GM12878 (cell line): Measurements from ENCODE around the gene OR51E2. TPM values are rescaled to one million over a fixed set of nuclear protein-coding genes. Genes with fewer than 3 reads are reported as not detected.

Source experiments
- ATAC-seq: fragments of 200-7000 bp; cut with Tn5 transposase; 3 replicates; pipeline ENCODE4 v1.9.1; 2020; ENCODE audit warnings: mild to moderate bottlenecking, moderate library complexity
- BruUV-seq: library from RNA; stranded (reverse); fragments of 400-500 nt; replicated peaks from 2 replicates; lab custom pipeline; 2021; lab: Mats Ljungman, UMichigan
- CTCF ChIA-PET: fragments of 300-600 bp; sonication (Branson Sonifier 250); formaldehyde crosslinking; extraction: SDS; loops from one replicate; lab custom pipeline; 2021; ENCODE audit warnings: inconsistent platforms; lab: Yijun Ruan, JAX
- POLR2A ChIA-PET: fragments of 350-600 bp; formaldehyde crosslinking; extraction: SDS; loops from one replicate; lab custom pipeline; 2021; ENCODE audit warnings: inconsistent platforms; lab: Charles Lee
- RAD21 ChIA-PET: fragments of 300-600 bp; sonication (Branson Sonifier 250); formaldehyde crosslinking; loops from one replicate; lab custom pipeline; 2023; ENCODE audit warnings: antibody characterized with exemption; ENCODE audit not compliant: unreplicated experiment; lab: Charles Lee
- SMC1A ChIA-PET: fragments of 300-600 bp; sonication (Branson Sonifier 250); formaldehyde crosslinking; loops from one replicate; lab custom pipeline; 2023; ENCODE audit not compliant: unreplicated experiment, uncharacterized antibody; lab: Charles Lee
- DNase-seq: peaks from one replicate; pipeline ENCODE4 v3.0.0-alpha.2; 2011; ENCODE audit warnings: low read depth, low spot score
- FAIRE-seq: peaks from 3 replicates; lab custom pipeline; 2011; peaks lifted over from hg19 to GRCh38; lab: Jason Lieb, UNC
- H2AFZ ChIP-seq: 2 replicates; pipeline ENCODE4 v1.6.0; 2011; ENCODE audit warnings: low read depth, low read length, control low read depth; ENCODE audit not compliant: control insufficient read depth
- H3K27ac ChIP-seq: 2 replicates; pipeline ENCODE4 v1.5.1; 2011; ENCODE audit warnings: control low read depth; ENCODE audit not compliant: control insufficient read depth, insufficient read depth
- H3K27me3 ChIP-seq, 2 experiments: replicated peaks in 1 of 2; 2 replicates each; pipeline versions ENCODE4 v1.6.0 to v1.6.1; 2011; ENCODE audit warnings: low read length in 1 of 2; ENCODE audit not compliant: control insufficient read depth in 2 of 2, insufficient read depth in 2 of 2
- H3K36me3 ChIP-seq, 2 experiments: 2 replicates each; pipeline ENCODE4 v1.5.1; 2011; ENCODE audit warnings: low read length in 1 of 2; ENCODE audit not compliant: control insufficient read depth in 2 of 2, insufficient read depth in 2 of 2
- H3K4me1 ChIP-seq: 2 replicates; pipeline ENCODE4 v1.6.1; 2011; ENCODE audit warnings: mild to moderate bottlenecking, low read length, moderate library complexity, mixed read lengths; ENCODE audit not compliant: control insufficient read depth, insufficient read depth
- H3K4me2 ChIP-seq: 2 replicates; pipeline ENCODE4 v1.6.0; 2011; ENCODE audit warnings: control low read depth; ENCODE audit not compliant: control insufficient read depth, insufficient read depth
- H3K4me3 ChIP-seq: fragments of 200-600 bp; sonication (generic); 2 replicates; pipeline ENCODE4 v1.5.1; 2016
- H3K79me2 ChIP-seq: 2 replicates; pipeline ENCODE4 v1.6.0; 2011; ENCODE audit warnings: low read length; ENCODE audit not compliant: control insufficient read depth, insufficient read depth
- H3K9ac ChIP-seq: 2 replicates; pipeline ENCODE4 v1.8.0; 2011; ENCODE audit warnings: low read length, control low read depth, mixed read lengths; ENCODE audit not compliant: control insufficient read depth, insufficient read depth
- H3K9me3 ChIP-seq: replicated peaks from 3 replicates; pipeline ENCODE4 v1.5.1; 2011; ENCODE audit warnings: mild to moderate bottlenecking, low read length; ENCODE audit not compliant: control insufficient read depth, insufficient read depth
- H4K20me1 ChIP-seq: 2 replicates; pipeline ENCODE4 v1.6.0; 2011; ENCODE audit not compliant: control insufficient read depth, insufficient read depth
- ATF3 ChIP-seq: IDR thresholded peaks from 2 replicates; pipeline ENCODE4 v1.6.1; 2011; ENCODE audit warnings: low read depth, mild to moderate bottlenecking, low read length, moderate library complexity, borderline replicate concordance; ENCODE audit errors: extremely low read depth
- ATF7 ChIP-seq: fragments of 450-650 bp; IDR thresholded peaks from 2 replicates; pipeline ENCODE4 v1.6.1; 2016; ENCODE audit warnings: low read depth, mild to moderate bottlenecking
- BRCA1 ChIP-seq: IDR thresholded peaks from 2 replicates; pipeline ENCODE4 v1.6.1; 2011; ENCODE audit warnings: low read depth, low read length, improper control_type of control experiment
- CEBPB ChIP-seq, 2 experiments: fragments of 150-350 bp in 1 of 2; IDR thresholded peaks; 2 replicates each; pipeline ENCODE4 v1.6.1; 2012 to 2014; ENCODE audit warnings: low read depth in 2 of 2, low read length in 2 of 2, borderline replicate concordance in 1 of 2, inconsistent platforms in 1 of 2
- EGR1 ChIP-seq, 2 experiments: IDR thresholded peaks; 1 replicate in 1 of 2; 2 replicates in 1 of 2; pipeline ENCODE4 v1.6.1; 2011 to 2012; ENCODE audit warnings: low read depth in 2 of 2, low read length in 2 of 2, borderline replicate concordance in 1 of 2, mild to moderate bottlenecking in 1 of 2, moderate library complexity in 1 of 2
- EP300 ChIP-seq, 2 experiments: fragments of 150-350 bp in 1 of 2; IDR thresholded peaks; 2 replicates each; pipeline ENCODE4 v1.6.1; 2011 to 2012; ENCODE audit warnings: low read depth in 2 of 2, low read length in 2 of 2, borderline replicate concordance in 1 of 2, improper control_type of control experiment in 1 of 2, inconsistent platforms in 1 of 2; ENCODE audit not compliant: control insufficient read depth in 1 of 2
- HDAC6 ChIP-seq: fragments of 200-600 bp; sonication (generic); IDR thresholded peaks from one replicate; pipeline ENCODE4 v1.8.0; 2017; ENCODE audit warnings: antibody characterized with exemption; ENCODE audit not compliant: unreplicated experiment
- IKZF1 ChIP-seq: fragments of 450-650 bp; conservative IDR thresholded peaks from 2 replicates; pipeline ENCODE4 v1.6.1; 2017; ENCODE audit warnings: antibody characterized with exemption, mild to moderate bottlenecking
- IRF3 ChIP-seq: fragments of 450-650 bp; IDR thresholded peaks from 2 replicates; pipeline ENCODE4 v1.6.1; 2014; ENCODE audit warnings: mild to moderate bottlenecking
- MTA2 ChIP-seq: fragments of 450-650 bp; IDR thresholded peaks from 2 replicates; pipeline ENCODE4 v1.6.1; 2016; ENCODE audit warnings: low read depth, mild to moderate bottlenecking, moderate library complexity
- MTA3 ChIP-seq: IDR thresholded peaks from 2 replicates; pipeline ENCODE4 v1.6.1; 2012; ENCODE audit warnings: low read length, inconsistent platforms, borderline replicate concordance
- MYC ChIP-seq: IDR thresholded peaks from 2 replicates; pipeline ENCODE4 v1.6.1; 2011; ENCODE audit warnings: mild to moderate bottlenecking, low read length, moderate library complexity, inconsistent platforms; ENCODE audit not compliant: insufficient read depth, insufficient replicate concordance, insufficient read length, severe bottlenecking
- NFYB ChIP-seq: IDR thresholded peaks from 2 replicates; pipeline ENCODE4 v1.6.1; 2011; ENCODE audit warnings: low read depth, mild to moderate bottlenecking, low read length, improper control_type of control experiment, moderate library complexity; ENCODE audit not compliant: insufficient read depth
- SREBF2 ChIP-seq: IDR thresholded peaks from 2 replicates; pipeline ENCODE4 v1.6.1; 2012; ENCODE audit warnings: mild to moderate bottlenecking, low read length
- ZNF274 ChIP-seq: IDR thresholded peaks from one replicate; pipeline ENCODE4 v1.8.0; 2011; ENCODE audit not compliant: insufficient read length, insufficient read depth
- WGBS: methylation state at CpG from one replicate; pipeline ENCODE4 v1.1.6; 2016; ENCODE audit warnings: low lambda C conversion rate; ENCODE audit not compliant: insufficient replicate concordance, insufficient coverage; ENCODE audit errors: missing lambda C conversion rate; 5-methylcytosine and 5-hydroxymethylcytosine counted together
- in situ Hi-C: fragments of 300-500 bp; cut with MboI; formaldehyde crosslinking; loops from 9 replicates; pipeline ENCODE4 v1.14.3; 2018; ENCODE audit warnings: mixed read lengths
- intact Hi-C: fragments of 100-400 bp; cut with micrococcal nuclease; formaldehyde crosslinking; loops from one replicate; pipeline ENCODE4 v1.14.2; 2022; ENCODE audit not compliant: unreplicated experiment
- polyA plus RNA-seq, 11 experiments: library from polyadenylated mRNA; depleted of rRNA in 4 of 11; unstranded in 6 of 11; stranded (reverse) in 5 of 11; fragments of >200 nt; fragmentation: Nextera tagmentation in 4 of 11; fragmentation: Illumina TruSeq in 1 of 11; extraction: Ambion mirVana in 4 of 11; extraction: Trizol in 1 of 11; gene quantifications; 1 replicate in 1 of 11; 2 replicates in 10 of 11; pipeline versions ENCODE4 v1.2.1 to v1.2.3, GENCODE V29; 2011 to 2016; ENCODE audit warnings: inconsistent platforms in 2 of 11, missing spikeins in 2 of 11, low read depth in 1 of 11
- total RNA-seq, 4 experiments: library from RNA; depleted of rRNA in 3 of 4; stranded (reverse); fragments of >200 nt in 3 of 4; fragmentation: Illumina TruSeq in 1 of 4; extraction: Trizol in 1 of 4; gene quantifications; 2 replicates each; pipeline versions ENCODE4 v1.2.1 to v1.2.3, GENCODE V29; 2013 to 2021

The OR51E2 gene
- total and polyA plus RNA-seq, 10 of the 15 experiments (the other 5 are each of a cell fraction or from before 2014, with no cell fraction given), result not detected

GRCh38 chr11:4654635-4655369 lies 42.9 kb downstream of the OR51E2 start:
- intact Hi-C loops, result no loop called here
- H2AFZ ChIP-seq, result no peak overlapping the region
- 13% methylated on average over 2 of the region's 2 CpGs for WGBS
- H3K79me2 ChIP-seq, result no peaks in the 10 kb centered on the region
- no peaks in the 10 kb centered on the region for H3K36me3 ChIP-seq
- ChIA-PET SMC1A (no interaction called here), RAD21 (no interaction called here), CTCF (no interaction called here)
- H3K27me3 ChIP-seq, result no peaks in the 10 kb centered on the region
- no peak overlapping the region for H3K4me3 ChIP-seq
- peak; percentile 38 for ATAC-seq
- BruUV-seq, result no TSS peak
- TF ChIP-seq NFYB, result no peak
- TF ChIP-seq ATF7, result 0 out of 2 replicates have a peak, but pooled peaks have one; percentile 12
- TF ChIP-seq, all 136 proteins: peak for 1
- no peak overlapping the region for H3K9ac ChIP-seq
- no peaks in the 10 kb centered on the region for H4K20me1 ChIP-seq
- H3K4me2 ChIP-seq, result no peak overlapping the region
- POLR2A ChIA-PET, result no interaction called here
- no peaks in the 10 kb centered on the region for H3K9me3 ChIP-seq
- in situ Hi-C loops, result no loop called here
- H3K4me1 ChIP-seq, result no peaks in the 10 kb centered on the region
- no peak for DNase-seq
- H3K27ac ChIP-seq, result no peak overlapping the region
- no peak for FAIRE-seq

GRCh38 chr11:4647766-4648165 lies 49.9 kb downstream of the OR51E2 start:
- ChIA-PET CTCF (interaction anchor here (5.1 kb wide), 1 partner anchor 11 kb away, joined by 21 read pairs; the partner anchor contains the start of gene OR51D1), SMC1A (interaction anchor here (1.1 kb wide), 1 partner anchor 10 kb away, joined by 3 read pairs; the partner anchor contains the start of gene OR51D1), RAD21 (interaction anchor here (0.9 kb wide), 1 partner anchor 11 kb away, joined by 3 read pairs; no protein-coding TSS in a partner anchor), POLR2A (no interaction called here)
- in situ Hi-C loops, result no loop called here
- Histone ChIP-seq H3K9me3 (no peaks in the 10 kb centered on the region), H3K36me3 (no peaks in the 10 kb centered on the region), H4K20me1 (no peaks in the 10 kb centered on the region), H3K27ac (no peak overlapping the region), H3K27me3 (no peaks in the 10 kb centered on the region; a peak in 1 of 4 replicates), H3K79me2 (no peaks in the 10 kb centered on the region), H3K9ac (no peak overlapping the region), H2AFZ (no peak overlapping the region), H3K4me3 (no peak overlapping the region), H3K4me2 (no peak overlapping the region), H3K4me1 (no peaks in the 10 kb centered on the region)
- DNase-seq (no peak), ATAC-seq (no peak), FAIRE-seq (no peak)
- 14% methylated on average over 4 of the region's 4 CpGs for WGBS
- intact Hi-C loops, result no loop called here
- no TSS peak for BruUV-seq
- TF ChIP-seq MTA2 (no peak), EP300 (IDR thresholded peaks at IDR 0.05; ENCODE audit: borderline replicate concordance in 1 of 2, control insufficient read depth in 1 of 2, low read depth in 2 of 2, low read length in 2 of 2) (no peak), HDAC6 (no peak), IRF3 (no peak), MYC (no peak), IKZF1 (no peak), CEBPB (IDR thresholded peaks at IDR 0.05; ENCODE audit: borderline replicate concordance in 1 of 2, low read depth in 2 of 2, low read length in 2 of 2) (no peak), MTA3 (no peak), EGR1 (IDR thresholded peaks at IDR 0.05; ENCODE audit: borderline replicate concordance in 1 of 2, low read depth in 2 of 2, low read length in 2 of 2) (no peak), BRCA1 (no peak), ZNF274 (no peak), ATF3 (no peak), SREBF2 (no peak)
